ENCODE measurements around the gene STXBP1.

- TF ChIP-seq, protein P1, sequence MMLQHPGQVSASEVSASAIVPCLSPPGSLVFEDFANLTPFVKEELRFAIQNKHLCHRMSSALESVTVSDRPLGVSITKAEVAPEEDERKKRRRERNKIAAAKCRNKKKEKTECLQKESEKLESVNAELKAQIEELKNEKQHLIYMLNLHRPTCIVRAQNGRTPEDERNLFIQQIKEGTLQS (IDR thresholded peaks at IDR 0.05) = no peak
- TF ChIP-seq, protein P2, sequence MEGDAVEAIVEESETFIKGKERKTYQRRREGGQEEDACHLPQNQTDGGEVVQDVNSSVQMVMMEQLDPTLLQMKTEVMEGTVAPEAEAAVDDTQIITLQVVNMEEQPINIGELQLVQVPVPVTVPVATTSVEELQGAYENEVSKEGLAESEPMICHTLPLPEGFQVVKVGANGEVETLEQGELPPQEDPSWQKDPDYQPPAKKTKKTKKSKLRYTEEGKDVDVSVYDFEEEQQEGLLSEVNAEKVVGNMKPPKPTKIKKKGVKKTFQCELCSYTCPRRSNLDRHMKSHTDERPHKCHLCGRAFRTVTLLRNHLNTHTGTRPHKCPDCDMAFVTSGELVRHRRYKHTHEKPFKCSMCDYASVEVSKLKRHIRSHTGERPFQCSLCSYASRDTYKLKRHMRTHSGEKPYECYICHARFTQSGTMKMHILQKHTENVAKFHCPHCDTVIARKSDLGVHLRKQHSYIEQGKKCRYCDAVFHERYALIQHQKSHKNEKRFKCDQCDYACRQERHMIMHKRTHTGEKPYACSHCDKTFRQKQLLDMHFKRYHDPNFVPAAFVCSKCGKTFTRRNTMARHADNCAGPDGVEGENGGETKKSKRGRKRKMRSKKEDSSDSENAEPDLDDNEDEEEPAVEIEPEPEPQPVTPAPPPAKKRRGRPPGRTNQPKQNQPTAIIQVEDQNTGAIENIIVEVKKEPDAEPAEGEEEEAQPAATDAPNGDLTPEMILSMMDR (IDR thresholded peaks at IDR 0.05 in 2 of 3, conservative IDR thresholded peaks at IDR 0.05 in 1 of 3; ENCODE audit: borderline replicate concordance in 1 of 3, insufficient read depth in 1 of 3, low read depth in 2 of 3, low read length in 2 of 3) = no peak
- TF ChIP-seq, protein P3, sequence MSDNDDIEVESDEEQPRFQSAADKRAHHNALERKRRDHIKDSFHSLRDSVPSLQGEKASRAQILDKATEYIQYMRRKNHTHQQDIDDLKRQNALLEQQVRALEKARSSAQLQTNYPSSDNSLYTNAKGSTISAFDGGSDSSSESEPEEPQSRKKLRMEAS (IDR thresholded peaks at IDR 0.05) = no peak
- no peak for TF ChIP-seq POLR2A (IDR thresholded peaks at IDR 0.05; ENCODE audit: borderline replicate concordance, extremely low read depth, insufficient read depth, insufficient read length)
- no peak for TF ChIP-seq REST (IDR thresholded peaks at IDR 0.05; ENCODE audit: low read depth)
- no peak for TF ChIP-seq SIN3A (IDR thresholded peaks at IDR 0.05; ENCODE audit: low read depth)
- no peak for TF ChIP-seq ZNF274 (IDR thresholded peaks at IDR 0.05; ENCODE audit: low read depth, low read length)
These were observed 72.5 kb downstream of the STXBP1 start for GRCh38 chr9:127684576-127684975.
